KMS-11 (cell line): ENCODE results near the gene GPR68.

Experiments
- H2AFZ ChIP-seq: fragments of 200-600 bp; sonication (generic); 2 replicates; pipeline ENCODE4 v1.6.1; 2016; ENCODE audit warnings: antibody characterized with exemption, mixed run types, low read depth
- H3K27ac ChIP-seq: fragments of 200-600 bp; sonication (generic); 2 replicates; pipeline ENCODE4 v1.6.1; 2016; ENCODE audit warnings: mild to moderate bottlenecking, mixed run types
- H3K27me3 ChIP-seq: fragments of 200-600 bp; sonication (generic); 2 replicates; pipeline ENCODE4 v1.6.1; 2017; ENCODE audit warnings: mild to moderate bottlenecking, low read depth, mixed run types, moderate library complexity; ENCODE audit not compliant: insufficient read depth
- H3K36me3 ChIP-seq: fragments of 200-600 bp; sonication (generic); 2 replicates; pipeline ENCODE4 v1.6.1; 2017; ENCODE audit warnings: mild to moderate bottlenecking, mixed run types; ENCODE audit not compliant: insufficient read depth
- H3K4me1 ChIP-seq: fragments of 200-600 bp; sonication (generic); 2 replicates; pipeline ENCODE4 v1.6.1; 2016; ENCODE audit warnings: mild to moderate bottlenecking, low read depth, mixed run types; ENCODE audit not compliant: poor library complexity, severe bottlenecking
- H3K4me2 ChIP-seq: fragments of 200-600 bp; sonication (generic); 2 replicates; pipeline ENCODE4 v1.7.0; 2016; ENCODE audit warnings: mild to moderate bottlenecking, mixed run types
- H3K4me3 ChIP-seq: fragments of 200-600 bp; sonication (generic); IDR thresholded peaks from 2 replicates; pipeline ENCODE4 v1.6.1; 2017; ENCODE audit warnings: low read depth, low read length, mixed read lengths; ENCODE audit not compliant: insufficient read depth
- H3K79me2 ChIP-seq: fragments of 200-600 bp; sonication (generic); 2 replicates; pipeline ENCODE4 v1.6.1; 2016; ENCODE audit warnings: low read depth, mixed run types; ENCODE audit not compliant: insufficient read depth
- H3K9ac ChIP-seq: fragments of 200-600 bp; sonication (generic); 2 replicates; pipeline ENCODE4 v1.6.1; 2016; ENCODE audit warnings: mild to moderate bottlenecking, mixed run types
- H4K20me1 ChIP-seq: fragments of 200-600 bp; sonication (generic); 2 replicates; pipeline ENCODE4 v1.6.1; 2016; ENCODE audit warnings: mild to moderate bottlenecking, mixed run types; ENCODE audit not compliant: insufficient read depth
- TF ChIP-seq, protein P1 (sequence below): fragments of 200-600 bp; sonication (generic); conservative IDR thresholded peaks from 2 replicates; pipeline ENCODE4 v1.6.1; 2017; ENCODE audit warnings: low read depth, mild to moderate bottlenecking, antibody characterized with exemption, low read length, moderate library complexity, mixed read lengths

Gene GPR68

GRCh38 chr14:91220581-91221000 is 23.9 kb downstream of the GPR68 start:
- Histone ChIP-seq H3K4me3 (no peak overlapping the region), H3K9ac (no peak overlapping the region), H3K36me3 (no peaks in the 10 kb centered on the region), H4K20me1 (no peaks in the 10 kb centered on the region), H3K4me2 (no peak overlapping the region), H3K27ac (no peak overlapping the region), H3K4me1 (no peaks in the 10 kb centered on the region), H3K27me3 (no peaks in the 10 kb centered on the region), H2AFZ (no peak overlapping the region), H3K79me2 (no peaks in the 10 kb centered on the region)
- TF ChIP-seq, protein P1, sequence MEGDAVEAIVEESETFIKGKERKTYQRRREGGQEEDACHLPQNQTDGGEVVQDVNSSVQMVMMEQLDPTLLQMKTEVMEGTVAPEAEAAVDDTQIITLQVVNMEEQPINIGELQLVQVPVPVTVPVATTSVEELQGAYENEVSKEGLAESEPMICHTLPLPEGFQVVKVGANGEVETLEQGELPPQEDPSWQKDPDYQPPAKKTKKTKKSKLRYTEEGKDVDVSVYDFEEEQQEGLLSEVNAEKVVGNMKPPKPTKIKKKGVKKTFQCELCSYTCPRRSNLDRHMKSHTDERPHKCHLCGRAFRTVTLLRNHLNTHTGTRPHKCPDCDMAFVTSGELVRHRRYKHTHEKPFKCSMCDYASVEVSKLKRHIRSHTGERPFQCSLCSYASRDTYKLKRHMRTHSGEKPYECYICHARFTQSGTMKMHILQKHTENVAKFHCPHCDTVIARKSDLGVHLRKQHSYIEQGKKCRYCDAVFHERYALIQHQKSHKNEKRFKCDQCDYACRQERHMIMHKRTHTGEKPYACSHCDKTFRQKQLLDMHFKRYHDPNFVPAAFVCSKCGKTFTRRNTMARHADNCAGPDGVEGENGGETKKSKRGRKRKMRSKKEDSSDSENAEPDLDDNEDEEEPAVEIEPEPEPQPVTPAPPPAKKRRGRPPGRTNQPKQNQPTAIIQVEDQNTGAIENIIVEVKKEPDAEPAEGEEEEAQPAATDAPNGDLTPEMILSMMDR = no peak

GRCh38 chr14:91219517-91220389 is 24.8 kb downstream of the GPR68 start:
- no peaks in the 10 kb centered on the region for H3K36me3 ChIP-seq
- H3K27me3 ChIP-seq = no peaks in the 10 kb centered on the region
- H3K4me1 ChIP-seq = no peaks in the 10 kb centered on the region
- no peak overlapping the region for H3K4me2 ChIP-seq
- no peak overlapping the region for H3K4me3 ChIP-seq
- H4K20me1 ChIP-seq = no peaks in the 10 kb centered on the region
- H3K79me2 ChIP-seq = no peaks in the 10 kb centered on the region
- TF ChIP-seq, protein P1 = no peak
- H3K9ac ChIP-seq = no peak overlapping the region
- H3K27ac ChIP-seq = no peak overlapping the region
- no peak overlapping the region for H2AFZ ChIP-seq

GRCh38 chr14:91218014-91218413 is 26.5 kb downstream of the GPR68 start:
- H3K9ac ChIP-seq = no peak overlapping the region
- TF ChIP-seq, protein P1 = no peak
- no peaks in the 10 kb centered on the region for H3K36me3 ChIP-seq

GRCh38 chr14:91216731-91217226 is 27.7 kb downstream of the GPR68 start:
- H3K9ac ChIP-seq = no peak overlapping the region
- H3K27ac ChIP-seq = no peak overlapping the region
- H3K27me3 ChIP-seq = no peaks in the 10 kb centered on the region
- H3K79me2 ChIP-seq = no peaks in the 10 kb centered on the region
- no peak overlapping the region for H2AFZ ChIP-seq
- H3K4me2 ChIP-seq = no peak overlapping the region
- H3K36me3 ChIP-seq = no peaks in the 10 kb centered on the region
- H3K4me1 ChIP-seq = no peaks in the 10 kb centered on the region
- no peak overlapping the region for H3K4me3 ChIP-seq
- TF ChIP-seq, protein P1 = no peak
- H4K20me1 ChIP-seq = no peaks in the 10 kb centered on the region

More at GRCh38 chr14:91218014-91218413, 26.5 kb downstream of the GPR68 start:
- H2AFZ ChIP-seq = no peak overlapping the region
- H3K4me3 ChIP-seq = no peak overlapping the region
- H3K4me2 ChIP-seq = no peak overlapping the region
- no peaks in the 10 kb centered on the region for H3K27me3 ChIP-seq
- H3K27ac ChIP-seq = no peak overlapping the region
- H4K20me1 ChIP-seq = no peaks in the 10 kb centered on the region
- H3K4me1 ChIP-seq = no peaks in the 10 kb centered on the region
- no peaks in the 10 kb centered on the region for H3K79me2 ChIP-seq
